OCI-M1 (cell line): ENCODE data around the gene PRSS3.
A peak's percentile ranks its signal among the peaks of the same experiment; 100 is the strongest.
"Not testable (repeated sequence)": the region's sequence is repeated elsewhere in the genome, so short reads cannot be mapped to it uniquely, and the experiment has no call there.

ENCODE experiments used
- DNase-seq: peaks from one replicate; lab custom pipeline; 2025; lab: John Stamatoyannopoulos, UW

Gene PRSS3

GRCh38 chr9:33818167-33818846 is 22.9 kb downstream of the PRSS3 start:
- peak; percentile 42 for DNase-seq

DNA sequence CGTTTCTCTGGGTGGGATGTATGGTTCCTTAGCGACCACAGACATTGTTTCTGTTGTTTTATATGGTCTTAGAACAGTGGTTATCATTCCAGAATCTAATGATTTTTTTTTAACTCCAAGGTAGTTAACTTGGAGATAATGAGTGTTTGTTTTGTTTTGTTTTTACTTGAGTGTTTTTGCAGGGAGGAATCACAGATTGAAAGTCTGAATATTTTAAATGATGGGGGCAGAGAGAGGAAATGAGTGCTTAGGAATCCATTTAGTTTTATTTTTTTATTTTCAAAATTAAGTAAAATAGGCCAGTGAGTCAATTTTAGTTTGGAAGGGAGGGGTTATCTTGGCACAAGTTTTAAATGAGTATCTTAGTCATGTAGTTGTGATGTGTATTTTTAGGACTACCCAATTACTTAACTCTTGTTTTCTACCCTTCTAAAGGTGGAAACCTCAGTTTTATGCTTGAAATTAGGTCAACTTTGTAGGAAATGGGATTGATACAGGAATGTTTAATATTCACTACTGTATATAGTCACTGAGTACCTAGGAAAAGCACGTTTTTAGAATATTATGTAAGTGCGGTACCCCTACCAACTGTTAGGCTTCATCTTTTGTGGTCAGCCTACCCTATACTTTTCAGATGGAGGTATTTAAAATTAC is 23.6 kb downstream of the PRSS3 start:
- DNase-seq: no peak

DNA sequence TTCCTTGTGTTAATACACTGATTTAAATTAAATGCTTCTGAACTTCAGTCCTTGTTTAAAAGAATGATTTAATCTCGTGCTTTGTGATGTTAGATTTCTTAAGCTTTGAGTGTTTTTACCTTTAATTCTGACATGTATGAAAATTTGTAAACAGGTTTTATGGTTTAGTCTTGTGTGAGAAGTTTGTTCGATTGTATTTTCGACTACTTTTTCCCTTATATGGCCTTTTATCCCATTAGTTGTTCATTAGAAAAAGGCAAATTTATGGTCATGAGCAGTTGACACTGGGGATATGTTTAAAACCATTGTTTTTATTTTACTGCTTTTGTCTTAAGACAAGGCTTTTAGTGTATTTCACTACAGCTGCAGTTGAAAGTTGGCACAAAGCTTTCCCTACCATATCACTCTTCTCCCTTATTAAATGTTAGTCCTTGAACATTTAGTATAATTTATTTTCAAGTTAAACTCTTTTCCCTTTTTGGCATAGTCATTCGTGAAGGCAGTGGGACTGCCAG is 24.9 kb downstream of the PRSS3 start:
- no peak for DNase-seq

GRCh38 chr9:33823801-33824200 is 28.4 kb downstream of the PRSS3 start:
- DNase-seq: no peak

- DNase-seq: not testable (repeated sequence)
These were observed 31.9 kb downstream of the PRSS3 start for GRCh38 chr9:33827285-33827684.

- DNase-seq: not testable (repeated sequence)
These were observed 34.4 kb downstream of the PRSS3 start for GRCh38 chr9:33829641-33830230.

DNA sequence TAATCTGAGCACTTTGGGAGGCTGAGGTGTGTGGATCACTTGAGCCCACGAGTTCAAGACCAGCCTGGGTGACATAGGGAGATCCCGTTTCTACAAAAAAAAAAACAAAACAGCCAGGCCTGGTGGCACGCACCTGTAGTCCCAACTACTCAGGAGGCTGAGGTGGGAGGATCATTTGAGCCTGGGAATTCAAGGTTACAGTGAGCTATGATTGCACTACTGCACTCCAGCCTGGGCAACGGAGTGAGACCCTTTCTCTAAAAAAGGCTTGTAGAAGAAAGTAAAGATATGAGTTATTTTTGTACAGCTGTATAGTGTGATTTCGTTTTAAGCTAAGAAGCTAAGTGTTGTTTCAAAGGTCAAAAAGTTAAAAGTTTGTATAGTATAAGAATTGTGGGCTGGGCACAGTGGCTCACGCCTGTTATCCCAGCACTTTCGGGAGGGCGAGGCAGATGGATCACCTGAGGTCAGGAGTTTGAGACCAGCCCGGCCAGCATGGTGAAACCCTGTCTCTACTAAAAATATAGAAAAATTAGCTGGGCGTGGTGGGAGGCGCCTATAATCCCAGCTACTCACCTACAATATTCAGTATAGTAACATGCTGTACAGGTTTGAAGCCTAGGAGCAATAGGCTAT is 40.4 kb downstream of the PRSS3 start:
- no peak for DNase-seq

DNA sequence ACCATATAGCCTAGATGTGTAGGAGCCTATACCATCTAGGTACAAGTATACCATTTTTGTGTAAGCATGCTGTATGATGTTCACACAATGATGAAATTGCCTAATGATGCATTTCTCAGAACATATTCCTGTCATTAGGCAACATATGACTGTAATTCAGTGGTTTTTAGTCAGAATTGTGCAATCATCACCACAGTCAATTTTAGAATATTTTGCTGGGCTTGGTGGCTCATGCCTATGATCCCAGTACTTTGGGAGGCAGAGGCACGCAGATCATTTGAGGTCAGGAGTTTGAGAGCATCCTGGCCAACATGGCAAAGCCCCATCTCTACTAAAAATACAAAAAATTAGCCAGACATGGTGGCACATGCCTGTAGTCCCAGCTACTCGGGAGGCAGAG is 40.9 kb downstream of the PRSS3 start:
- peak; percentile 71 for DNase-seq

DNA sequence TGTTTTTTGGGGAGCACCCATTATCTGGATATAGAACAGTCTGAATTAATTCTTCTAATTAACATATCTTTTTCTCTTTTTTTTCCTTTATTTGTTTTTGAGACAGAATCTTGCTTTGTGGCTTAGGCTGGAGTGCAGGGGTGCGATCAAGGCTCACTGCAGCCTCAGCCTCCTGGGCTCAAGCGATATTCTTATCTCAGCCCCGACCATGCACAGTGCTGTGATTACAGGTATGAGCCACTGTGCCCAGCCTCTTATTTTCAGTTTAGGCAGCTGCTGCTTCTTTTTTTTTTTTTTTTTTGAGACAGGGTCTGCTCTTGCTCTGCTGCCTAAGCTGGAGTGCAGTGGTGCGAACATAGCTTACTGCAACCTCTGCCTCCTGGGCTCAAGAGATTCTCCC is 41.8 kb downstream of the PRSS3 start:
- DNase-seq: no peak

- no peak for DNase-seq
These were observed 45.0 kb downstream of the PRSS3 start for GRCh38 chr9:33840381-33840780.

GRCh38 chr9:33843312-33843961 is 48.1 kb downstream of the PRSS3 start:
- no peak for DNase-seq

GRCh38 chr9:33846231-33846630 is 50.9 kb downstream of the PRSS3 start:
- no peak for DNase-seq

- not testable (repeated sequence) for DNase-seq
These were observed 52.5 kb downstream of the PRSS3 start for GRCh38 chr9:33847894-33848205.
